ENCODE data around the gene KRT84.

Gene KRT84

GRCh38 chr12:52385226-52385702 is at the start of gene KRT84:
TSS of gene KRT84 (minus strand) at chr12:52385652. CDS start at chr12:52385585, 67 bp downstream.
- DNase-seq: no peak

- DNase-seq: no peak
Observed at GRCh38 chr12:52434760-52435530, 49.5 kb upstream of the KRT84 start.

GRCh38 chr12:52434081-52434733 is 48.8 kb upstream of the KRT84 start, which contains the start of gene KRT75:
TSS of gene KRT75 (minus strand) at chr12:52434371. CDS start at chr12:52434304, 67 bp downstream.
- no peak for DNase-seq

GRCh38 chr12:52433501-52434080 is 48.1 kb upstream of the KRT84 start:
- DNase-seq: no peak

GRCh38 chr12:52432559-52433207 is 47.2 kb upstream of the KRT84 start:
- no peak for DNase-seq

GRCh38 chr12:52428121-52428520 is 42.7 kb upstream of the KRT84 start:
- no peak for DNase-seq

GRCh38 chr12:52427083-52427482 is 41.6 kb upstream of the KRT84 start:
- DNase-seq: no peak

GRCh38 chr12:52426034-52426433 is 40.6 kb upstream of the KRT84 start:
- no peak for DNase-seq

GRCh38 chr12:52425466-52425865 is 40.0 kb upstream of the KRT84 start:
- no peak for DNase-seq

GRCh38 chr12:52423661-52424500 is 38.4 kb upstream of the KRT84 start:
- DNase-seq: peak; percentile 56

GRCh38 chr12:52423035-52423434 is 37.6 kb upstream of the KRT84 start:
- no peak for DNase-seq

- no peak for DNase-seq
Observed at GRCh38 chr12:52419656-52420055, 34.2 kb upstream of the KRT84 start.

- DNase-seq: no peak
Observed at GRCh38 chr12:52418576-52419110, 33.2 kb upstream of the KRT84 start.

GRCh38 chr12:52417740-52418139 is 32.3 kb upstream of the KRT84 start:
- no peak for DNase-seq

GRCh38 chr12:52416795-52417194 is 31.3 kb upstream of the KRT84 start:
- no peak for DNase-seq

GRCh38 chr12:52415870-52416750 is 30.7 kb upstream of the KRT84 start:
- DNase-seq: no peak

GRCh38 chr12:52414936-52415335 is 29.5 kb upstream of the KRT84 start:
- no peak for DNase-seq

- no peak for DNase-seq
Observed at GRCh38 chr12:52413782-52414345, 28.4 kb upstream of the KRT84 start.

GRCh38 chr12:52413202-52413601 is 27.8 kb upstream of the KRT84 start:
- no peak for DNase-seq

- no peak for DNase-seq
Observed at GRCh38 chr12:52411815-52412214, 26.4 kb upstream of the KRT84 start.

Measured in left hindlimb (tissue), 1 donor.